ENCODE data around the gene MAX. TPM values are rescaled to one million over a fixed set of nuclear protein-coding genes. Genes with fewer than 3 reads are reported as not detected.

The MAX gene
- total RNA-seq, 2 experiments from 2014 or later, result 159 to 171 TPM

GRCh38 chr14:65142429-65142828, 40.1 kb upstream of the MAX start:
- Histone ChIP-seq H3K4me1 (ENCODE audit: insufficient read depth, low read length) (no peaks in the 10 kb centered on the region), H3K27ac (ENCODE audit: low read depth in 1 of 2, low read length in 2 of 2) (no peak overlapping the region), H3K36me3 (ENCODE audit: insufficient read depth, low read length) (no peaks in the 10 kb centered on the region), H3K27me3 (ENCODE audit: control insufficient read depth in 1 of 2, insufficient read depth in 2 of 2, low read length in 2 of 2) (peaks cover 0 to 5% of the 10 kb centered on the region in 2 experiments), H3K9me3 (ENCODE audit: control insufficient read depth in 1 of 2, insufficient read depth in 1 of 2, low read length in 2 of 2) (no peaks in the 10 kb centered on the region), H3K4me3 (ENCODE audit: low read length) (no peak overlapping the region)
- ATAC-seq (ENCODE audit: poor library complexity) (no peak), DNase-seq (no peak)
- H3K27ac Mint-ChIP-seq, result no peak overlapping the region
- no peaks in the 10 kb centered on the region for H3K9me3 Mint-ChIP-seq
- ChIA-PET CTCF (no interaction called here), POLR2A (no interaction called here)
- no peaks in the 10 kb centered on the region for H3K4me1 Mint-ChIP-seq (ENCODE audit: low read depth)
- H3K4me3 Mint-ChIP-seq, result no peak overlapping the region
- intact Hi-C loops (cut with DNase I, micrococcal nuclease), result no loop called here
- H3K36me3 Mint-ChIP-seq (ENCODE audit: low read depth), result no peaks in the 10 kb centered on the region
- TF ChIP-seq CTCF (IDR thresholded peaks at IDR 0.05), result no peak
- peaks cover 9% of the 10 kb centered on the region for H3K27me3 Mint-ChIP-seq

GRCh38 chr14:65141523-65141922, 39.2 kb upstream of the MAX start:
- no peak for ATAC-seq (ENCODE audit: poor library complexity)
- H3K27me3 Mint-ChIP-seq, result peaks cover 9% of the 10 kb centered on the region

GRCh38 chr14:65137648-65138307, 35.5 kb upstream of the MAX start:
- Histone ChIP-seq H3K4me3 (ENCODE audit: low read length) (no peak overlapping the region), H3K27me3 (ENCODE audit: control insufficient read depth in 1 of 2, insufficient read depth in 2 of 2, low read length in 2 of 2) (no peaks in the 10 kb centered on the region), H3K27ac (ENCODE audit: low read depth in 1 of 2, low read length in 2 of 2) (no peak overlapping the region), H3K4me1 (ENCODE audit: insufficient read depth, low read length) (no peaks in the 10 kb centered on the region), H3K36me3 (ENCODE audit: insufficient read depth, low read length) (no peaks in the 10 kb centered on the region), H3K9me3 (ENCODE audit: control insufficient read depth in 1 of 2, insufficient read depth in 1 of 2, low read length in 2 of 2) (no peaks in the 10 kb centered on the region)
- DNase-seq, result no peak
- intact Hi-C loops (cut with DNase I, micrococcal nuclease), result no loop called here
- ATAC-seq (ENCODE audit: poor library complexity), result no peak
- H3K9me3 Mint-ChIP-seq, result no peaks in the 10 kb centered on the region
- POLR2A ChIA-PET, result no interaction called here
- H3K4me1 Mint-ChIP-seq (ENCODE audit: low read depth), result peaks cover 5% of the 10 kb centered on the region
- no peaks in the 10 kb centered on the region for H3K36me3 Mint-ChIP-seq (ENCODE audit: low read depth)
- CTCF ChIA-PET, result no interaction called here
- H3K27ac Mint-ChIP-seq, result no peak overlapping the region
- no peaks in the 10 kb centered on the region for H3K27me3 Mint-ChIP-seq
- TF ChIP-seq CTCF (IDR thresholded peaks at IDR 0.05), result no peak
- no peak overlapping the region for H3K4me3 Mint-ChIP-seq

More at GRCh38 chr14:65141523-65141922, 39.2 kb upstream of the MAX start:
- H3K36me3 ChIP-seq (ENCODE audit: insufficient read depth, low read length), result no peaks in the 10 kb centered on the region
- Mint-ChIP-seq H3K27ac (no peak overlapping the region), H3K4me3 (no peak overlapping the region), H3K36me3 (ENCODE audit: low read depth) (no peaks in the 10 kb centered on the region), H3K4me1 (ENCODE audit: low read depth) (no peaks in the 10 kb centered on the region), H3K9me3 (no peaks in the 10 kb centered on the region)
- peaks cover 0 to 5% of the 10 kb centered on the region in 2 experiments for H3K27me3 ChIP-seq (ENCODE audit: control insufficient read depth in 1 of 2, insufficient read depth in 2 of 2, low read length in 2 of 2)
- H3K4me1 ChIP-seq (ENCODE audit: insufficient read depth, low read length), result no peaks in the 10 kb centered on the region
- H3K9me3 ChIP-seq (ENCODE audit: control insufficient read depth in 1 of 2, insufficient read depth in 1 of 2, low read length in 2 of 2), result no peaks in the 10 kb centered on the region
- intact Hi-C loops (cut with DNase I, micrococcal nuclease), result no loop called here
- H3K27ac ChIP-seq (ENCODE audit: low read depth in 1 of 2, low read length in 2 of 2), result no peak overlapping the region
- no peak for TF ChIP-seq CTCF (IDR thresholded peaks at IDR 0.05)
- ChIA-PET POLR2A (no interaction called here), CTCF (no interaction called here)
- DNase-seq, result no peak
- no peak overlapping the region for H3K4me3 ChIP-seq (ENCODE audit: low read length)

All from CD4-positive, alpha-beta T cell (primary cell).